Naive thymus-derived CD8-positive, alpha-beta T cell (primary cell): ENCODE results near the gene TRAPPC14. TPM values are rescaled to one million over a fixed set of nuclear protein-coding genes. Genes with fewer than 3 reads are reported as not detected.
"Not testable (repeated sequence)": the region's sequence is repeated elsewhere in the genome, so short reads cannot be mapped to it uniquely, and the experiment has no call there.

Source experiments
- ATAC-seq, 2 donors: fragments of 150-1000 bp; cut with Tn5 transposase in 1 of 2; sonication (Bioruptor Pico), chemical (Tn5 transposase) in 1 of 2; 1 replicate in 1 of 2; 2 replicates in 1 of 2; pipeline ENCODE4 v1.10.0; 2021; ENCODE audit warnings: mild to moderate bottlenecking in 2 of 2, moderate library complexity in 2 of 2
- POLR2A ChIA-PET: fragments of 350-600 bp; sonication (Branson Sonifier 250); formaldehyde crosslinking; loops from one replicate; lab custom pipeline; 2021; ENCODE audit warnings: antibody characterized with exemption; lab: Charles Lee
- DNase-seq, 10 donors: peaks; one replicate each; pipeline versions ENCODE4 v3.0.0 to v3.0.0-alpha.2; 2020 to 2022
- H3K27ac Mint-ChIP-seq, 10 donors: one replicate each; pipeline ENCODE4 v1.8.0; 2020 to 2022; ENCODE audit warnings: mild to moderate bottlenecking in 10 of 10, mixed read lengths in 10 of 10, moderate library complexity in 4 of 10, inconsistent platforms in 1 of 10
- H3K27me3 Mint-ChIP-seq, 5 donors: one replicate each; pipeline ENCODE4 v1.8.0; 2021 to 2022; ENCODE audit warnings: mixed read lengths in 5 of 5
- H3K36me3 Mint-ChIP-seq, 3 donors: one replicate each; pipeline ENCODE4 v1.8.0; 2020 to 2022; ENCODE audit warnings: mixed read lengths in 3 of 3, mild to moderate bottlenecking in 2 of 3, inconsistent platforms in 1 of 3
- H3K4me1 Mint-ChIP-seq, 4 donors: one replicate each; pipeline ENCODE4 v1.8.0; 2021 to 2022; ENCODE audit warnings: mixed read lengths in 4 of 4
- H3K4me3 Mint-ChIP-seq, 10 donors: one replicate each; pipeline ENCODE4 v1.8.0; 2020 to 2022; ENCODE audit warnings: mild to moderate bottlenecking in 10 of 10, mixed read lengths in 10 of 10, moderate library complexity in 6 of 10, inconsistent platforms in 1 of 10
- H3K9me3 Mint-ChIP-seq, 9 donors: one replicate each; pipeline ENCODE4 v1.8.0; 2020 to 2022; ENCODE audit warnings: mixed read lengths in 9 of 9, mild to moderate bottlenecking in 3 of 9, inconsistent platforms in 1 of 9, moderate library complexity in 1 of 9
- polyA plus RNA-seq, 3 donors: library from polyadenylated mRNA; unstranded; fragments of 300-500 nt; fragmentation: Illumina TruSeq; gene quantifications; one replicate each; pipeline ENCODE4 v1.2.3, GENCODE V29; 2021
- total RNA-seq, 8 experiments: library from RNA in 2 of 8; stranded (reverse) in 2 of 8; gene quantifications; one replicate each; pipeline ENCODE4 v1.2.3 and lab custom pipeline; 2021 to 2026

The TRAPPC14 gene
- total and polyA plus RNA-seq, 5 experiments from 2014 or later, result 2.1 to 109 (median 4.5) TPM

GRCh38 chr7:100185726-100186125 is 27.2 kb upstream of the TRAPPC14 start:
- POLR2A ChIA-PET, result interaction anchor here (1.0 to 2.0 kb wide), 4 partner anchors 9 to 35 kb away, joined by 3 to 5 read pairs (median 4); partner anchors contain the start of genes GPC2 and STAG3
- no peak overlapping the region for H3K4me3 Mint-ChIP-seq
- peak overlapping the region in 1 of 10 donors; percentile 53 for H3K27ac Mint-ChIP-seq
- ATAC-seq, result no peak
- H3K9me3 Mint-ChIP-seq, result peaks cover 0 to 2% (median 0%) of the 10 kb centered on the region in 9 donors
- DNase-seq, result no peak
- no peaks in the 10 kb centered on the region for H3K36me3 Mint-ChIP-seq
- no peaks in the 10 kb centered on the region for H3K27me3 Mint-ChIP-seq
- H3K4me1 Mint-ChIP-seq, result peaks cover 8 to 36% (median 32%) of the 10 kb centered on the region in 4 donors

GRCh38 chr7:100183090-100183489 is 24.6 kb upstream of the TRAPPC14 start:
- Mint-ChIP-seq H3K27ac (peak overlapping the region in 3 of 10 donors; percentile 4 to 83 (median 37)), H3K4me1 (peaks cover 11 to 34% (median 28%) of the 10 kb centered on the region in 4 donors)
- DNase-seq, H3K36me3 Mint-ChIP-seq, H3K9me3 Mint-ChIP-seq, H3K27me3 Mint-ChIP-seq, H3K4me3 Mint-ChIP-seq, ATAC-seq: not testable (repeated sequence)
- POLR2A ChIA-PET, result interaction anchor here (9.0 to 9.3 kb wide), 2 partner anchors 22 to 33 kb away, joined by 53 to 187 read pairs; partner anchors contain the start of genes GAL3ST4, LAMTOR4 and TRAPPC14

GRCh38 chr7:100182616-100183015 is 24.1 kb upstream of the TRAPPC14 start:
- Mint-ChIP-seq H3K27ac (peak overlapping the region in 7 of 10 donors; percentile 4 to 94 (median 62)), H3K4me3 (peak overlapping the region in 3 of 10 donors; percentile 14 to 63 (median 22)), H3K4me1 (peaks cover 11 to 37% (median 30%) of the 10 kb centered on the region in 4 donors)
- not testable (repeated sequence) for ATAC-seq, H3K9me3 Mint-ChIP-seq, H3K27me3 Mint-ChIP-seq, DNase-seq, H3K36me3 Mint-ChIP-seq
- POLR2A ChIA-PET, result interaction anchor here (3.1 to 9.3 kb wide), 4 partner anchors 11 to 38 kb away, joined by 12 to 187 read pairs (median 38); partner anchors contain the start of genes GAL3ST4, LAMTOR4, PVRIG and TRAPPC14

GRCh38 chr7:100180084-100180483 is 21.6 kb upstream of the TRAPPC14 start:
- H3K4me3 Mint-ChIP-seq, result peak overlapping the region in 5 of 10 donors; percentile 17 to 74 (median 45)
- not testable (repeated sequence) for ATAC-seq, H3K9me3 Mint-ChIP-seq, H3K27me3 Mint-ChIP-seq, H3K36me3 Mint-ChIP-seq, DNase-seq
- POLR2A ChIA-PET, result interaction anchor here (0.7 to 9.3 kb wide), 8 partner anchors 8 to 249 kb away, joined by 3 to 187 read pairs (median 9); partner anchors contain the start of genes GAL3ST4, LAMTOR4, MEPCE and PVRIG
- H3K27ac Mint-ChIP-seq, result peak overlapping the region in 7 of 10 donors; percentile 22 to 94 (median 83)
- H3K4me1 Mint-ChIP-seq, result peaks cover 20 to 54% (median 48%) of the 10 kb centered on the region in 4 donors

GRCh38 chr7:100177045-100178001 is 18.8 kb upstream of the TRAPPC14 start, which contains the start of the genes GPC2 and STAG3:
Gene GPC2 (minus strand): TSS chr7:100177381. CDS start chr7:100177199, 182 bp downstream.
Gene STAG3 (plus strand): TSS chr7:100177918. CDS start chr7:100180557, 2,639 bp downstream.
- Mint-ChIP-seq H3K27me3 (no peaks in the 10 kb centered on the region), H3K4me1 (peaks cover 27 to 62% (median 51%) of the 10 kb centered on the region in 4 donors), H3K9me3 (peaks cover 0 to 7% (median 0%) of the 10 kb centered on the region in 9 donors), H3K27ac (peak within 1 kb of the TSS; percentile 22 to 91 (median 81)), H3K4me3 (peak within 1 kb of the TSS; percentile 64 to 83 (median 80)), H3K36me3 (peaks cover 0 to 2% (median 0%) of the 10 kb centered on the region in 3 donors)
- peak; percentile 94 to 99 (median 98) for DNase-seq
- ATAC-seq, result peak; percentile 87 to 88
- POLR2A ChIA-PET, result interaction anchor here (0.6 to 9.3 kb wide), 14 partner anchors 9 to 339 kb away, joined by 3 to 187 read pairs (median 4); partner anchors contain the start of genes GAL3ST4, LAMTOR4, MBLAC1 and MEPCE

GRCh38 chr7:100176096-100177044 is 17.8 kb upstream of the TRAPPC14 start:
- ATAC-seq, result no peak
- H3K36me3 Mint-ChIP-seq, result peaks cover 0 to 2% (median 0%) of the 10 kb centered on the region in 3 donors
- POLR2A ChIA-PET, result interaction anchor here (0.6 to 9.3 kb wide), 14 partner anchors 10 to 340 kb away, joined by 3 to 187 read pairs (median 4); partner anchors contain the start of genes GAL3ST4, LAMTOR4, MBLAC1 and MEPCE

GRCh38 chr7:100175296-100175935 is 16.9 kb upstream of the TRAPPC14 start:
- Mint-ChIP-seq H3K27me3 (peaks cover 0 to 2% (median 0%) of the 10 kb centered on the region in 5 donors), H3K9me3 (peaks cover 0 to 3% (median 0%) of the 10 kb centered on the region in 9 donors), H3K27ac (peak overlapping the region in 8 of 10 donors; percentile 2 to 80 (median 65)), H3K4me3 (peak overlapping the region in 9 of 10 donors; percentile 6 to 74 (median 49)), H3K4me1 (peaks cover 25 to 56% (median 42%) of the 10 kb centered on the region in 4 donors), H3K36me3 (peaks cover 0 to 2% (median 0%) of the 10 kb centered on the region in 3 donors)
- ATAC-seq (no peak), DNase-seq (no peak)
- POLR2A ChIA-PET, result interaction anchor here (0.7 to 9.3 kb wide), 3 partner anchors 11 to 25 kb away, joined by 3 to 187 read pairs (median 53); partner anchors contain the start of genes GAL3ST4, LAMTOR4 and TRAPPC14

More at GRCh38 chr7:100176096-100177044, 17.8 kb upstream of the TRAPPC14 start:
- Mint-ChIP-seq H3K4me3 (peak overlapping the region; percentile 64 to 83 (median 80)), H3K9me3 (peaks cover 0 to 7% (median 0%) of the 10 kb centered on the region in 9 donors), H3K27ac (peak overlapping the region in 9 of 10 donors; percentile 61 to 91 (median 81)), H3K4me1 (peaks cover 24 to 58% (median 45%) of the 10 kb centered on the region in 4 donors), H3K27me3 (no peaks in the 10 kb centered on the region)
- DNase-seq, result no peak

GRCh38 chr7:100174582-100174981 is 16.1 kb upstream of the TRAPPC14 start:
- H3K4me1 Mint-ChIP-seq, result peaks cover 28 to 61% (median 46%) of the 10 kb centered on the region in 4 donors
- DNase-seq (no peak), ATAC-seq (no peak)
- POLR2A ChIA-PET, result interaction anchor here (0.7 to 9.3 kb wide), 3 partner anchors 11 to 24 kb away, joined by 3 to 187 read pairs (median 53); partner anchors contain the start of genes GAL3ST4, LAMTOR4 and TRAPPC14
- H3K27me3 Mint-ChIP-seq, result peaks cover 0 to 4% (median 0%) of the 10 kb centered on the region in 5 donors
- peak overlapping the region in 2 of 10 donors; percentile 17 to 26 for H3K4me3 Mint-ChIP-seq
- peaks cover 0 to 2% (median 0%) of the 10 kb centered on the region in 3 donors for H3K36me3 Mint-ChIP-seq
- H3K9me3 Mint-ChIP-seq, result no peaks in the 10 kb centered on the region
- peak overlapping the region in 6 of 10 donors; percentile 7 to 80 (median 55) for H3K27ac Mint-ChIP-seq

- POLR2A ChIA-PET, result interaction anchor here (2.8 to 18.7 kb wide), 2 partner anchors 10 to 21 kb away, joined by 13 to 358 read pairs; partner anchors contain the start of genes LAMTOR4 and TRAPPC14
- H3K36me3 Mint-ChIP-seq, result peaks cover 0 to 2% (median 0%) of the 10 kb centered on the region in 3 donors
- peak overlapping the region in 7 of 10 donors; percentile 5 to 87 (median 43) for H3K27ac Mint-ChIP-seq
- H3K4me1 Mint-ChIP-seq, result peaks cover 29 to 67% (median 53%) of the 10 kb centered on the region in 4 donors
- H3K27me3 Mint-ChIP-seq, result peaks cover 0 to 4% (median 0%) of the 10 kb centered on the region in 5 donors
- H3K9me3 Mint-ChIP-seq, result no peaks in the 10 kb centered on the region
- H3K4me3 Mint-ChIP-seq, result no peak overlapping the region
- ATAC-seq (no peak), DNase-seq (no peak)
These were observed 15.4 kb upstream of the TRAPPC14 start for GRCh38 chr7:100173806-100174495.
